Keratinocyte (primary cell): Measurements from ENCODE around the gene CALCOCO1.

Experiments used
- EZH2 ChIP-seq: IDR thresholded peaks from one replicate; pipeline ENCODE4 v1.6.1; 2012; ENCODE audit warnings: inconsistent platforms, mild to moderate bottlenecking, low read length, moderate library complexity
- TF ChIP-seq, protein P1 (sequence below), 3 experiments: IDR thresholded peaks in 1 of 3; conservative IDR thresholded peaks in 1 of 3; optimal IDR thresholded peaks in 1 of 3; 2 replicates in 2 of 3; 3 replicates in 1 of 3; pipeline versions ENCODE3 to v1.5.1; 2011; ENCODE audit warnings: low read length in 3 of 3, mild to moderate bottlenecking in 3 of 3, moderate library complexity in 2 of 3, control low read depth in 1 of 3, inconsistent platforms in 1 of 3; ENCODE audit not compliant: insufficient read depth in 2 of 3; ENCODE audit errors: extremely low read depth in 1 of 3

DNA sequence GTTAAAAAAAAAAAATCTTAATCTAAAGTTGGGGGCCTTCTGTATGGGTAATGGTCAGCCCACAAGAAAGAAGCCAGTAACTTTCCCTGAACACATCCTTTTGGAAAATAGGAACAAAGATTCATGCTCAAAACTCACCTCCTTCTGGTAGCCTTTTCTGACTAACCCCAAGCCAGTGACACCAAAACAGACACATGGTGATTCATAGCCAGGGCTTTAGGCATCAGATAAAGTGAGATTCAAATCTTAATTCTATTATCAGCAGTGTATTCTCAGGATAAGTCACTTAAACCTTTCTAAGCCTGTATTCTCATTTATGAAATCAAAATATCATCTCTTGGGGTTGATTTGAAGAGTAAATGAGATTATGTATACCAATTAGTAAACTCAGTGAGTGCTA lies 56.3 kb downstream of the CALCOCO1 start:
- TF ChIP-seq, protein P1, sequence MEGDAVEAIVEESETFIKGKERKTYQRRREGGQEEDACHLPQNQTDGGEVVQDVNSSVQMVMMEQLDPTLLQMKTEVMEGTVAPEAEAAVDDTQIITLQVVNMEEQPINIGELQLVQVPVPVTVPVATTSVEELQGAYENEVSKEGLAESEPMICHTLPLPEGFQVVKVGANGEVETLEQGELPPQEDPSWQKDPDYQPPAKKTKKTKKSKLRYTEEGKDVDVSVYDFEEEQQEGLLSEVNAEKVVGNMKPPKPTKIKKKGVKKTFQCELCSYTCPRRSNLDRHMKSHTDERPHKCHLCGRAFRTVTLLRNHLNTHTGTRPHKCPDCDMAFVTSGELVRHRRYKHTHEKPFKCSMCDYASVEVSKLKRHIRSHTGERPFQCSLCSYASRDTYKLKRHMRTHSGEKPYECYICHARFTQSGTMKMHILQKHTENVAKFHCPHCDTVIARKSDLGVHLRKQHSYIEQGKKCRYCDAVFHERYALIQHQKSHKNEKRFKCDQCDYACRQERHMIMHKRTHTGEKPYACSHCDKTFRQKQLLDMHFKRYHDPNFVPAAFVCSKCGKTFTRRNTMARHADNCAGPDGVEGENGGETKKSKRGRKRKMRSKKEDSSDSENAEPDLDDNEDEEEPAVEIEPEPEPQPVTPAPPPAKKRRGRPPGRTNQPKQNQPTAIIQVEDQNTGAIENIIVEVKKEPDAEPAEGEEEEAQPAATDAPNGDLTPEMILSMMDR (optimal IDR thresholded peaks at IDR 0.05 in 1 of 3, IDR thresholded peaks at IDR 0.05 in 1 of 3, conservative IDR thresholded peaks at IDR 0.05 in 1 of 3; ENCODE audit: extremely low read depth in 1 of 3, insufficient read depth in 2 of 3, low read length in 3 of 3) = no peak
- TF ChIP-seq EZH2 = no peak
